Measurements from ENCODE around the gene IFT122.

Gene IFT122

DNA sequence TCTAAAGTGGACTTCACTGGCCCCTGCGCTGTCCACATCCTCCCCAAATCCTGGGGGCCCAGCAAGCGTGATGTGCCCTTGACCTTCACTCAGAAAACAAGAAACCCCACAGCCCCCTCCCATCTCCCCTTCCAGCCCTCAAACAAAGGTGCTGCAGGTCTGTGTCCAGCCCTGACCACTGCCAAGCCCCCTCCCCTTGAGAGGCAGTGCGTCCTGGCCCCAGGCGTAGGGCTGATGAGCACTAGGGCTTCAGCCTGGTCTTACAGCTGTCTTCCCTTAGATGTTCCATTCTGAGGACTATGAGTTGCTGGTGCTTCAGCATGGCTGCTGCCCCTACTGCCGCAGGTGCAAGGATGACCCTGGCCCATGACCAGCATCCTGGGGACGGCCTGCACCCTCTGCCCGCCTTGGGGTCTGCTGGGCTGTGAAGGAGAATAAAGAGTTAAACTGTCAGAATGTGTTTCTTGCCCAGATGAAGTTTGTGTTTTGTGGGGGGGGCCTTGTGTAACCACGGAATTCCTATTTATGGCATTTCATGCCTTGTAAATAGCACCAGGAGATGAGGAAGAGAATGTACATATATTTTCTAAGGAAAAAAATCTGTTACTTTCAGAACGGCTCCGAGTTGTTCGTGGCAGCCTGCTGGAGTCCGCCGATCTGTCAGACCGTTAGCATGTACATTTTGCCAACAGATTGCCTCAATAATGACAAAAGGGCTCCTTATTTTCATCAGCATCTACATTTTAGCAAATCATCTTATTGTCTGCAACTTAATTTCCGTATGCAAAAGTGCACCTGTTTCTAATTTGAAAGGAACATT lies 80.1 kb downstream of the IFT122 start:
- DNase-seq, result no peak

DNA sequence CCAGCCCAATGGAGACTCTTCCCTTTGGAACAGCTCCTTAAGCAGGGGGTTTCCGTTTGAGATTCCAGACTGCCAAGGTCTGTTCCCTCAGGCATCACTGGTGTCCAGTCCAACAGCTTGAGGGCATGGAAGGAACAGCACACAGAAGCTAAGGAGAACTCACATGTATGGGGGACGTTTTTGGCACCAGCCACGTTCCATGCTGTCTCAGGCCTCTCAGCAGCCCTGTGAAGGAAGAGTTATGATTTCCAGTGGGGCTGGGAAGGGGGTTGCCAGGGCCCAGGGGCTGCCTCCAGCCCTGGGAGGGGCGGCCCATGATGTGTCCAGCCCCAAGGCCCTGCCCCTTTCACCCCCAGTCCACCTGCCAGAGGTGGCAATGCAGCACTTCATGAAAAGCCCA lies 80.9 kb downstream of the IFT122 start:
- DNase-seq, result no peak

GRCh38 chr3:129521611-129522010 lies 81.6 kb downstream of the IFT122 start:
- DNase-seq, result no peak

- no peak for DNase-seq
These were observed 82.9 kb downstream of the IFT122 start for GRCh38 chr3:129522953-129523352.

GRCh38 chr3:129524081-129524480 lies 84.1 kb downstream of the IFT122 start:
- no peak for DNase-seq

DNA sequence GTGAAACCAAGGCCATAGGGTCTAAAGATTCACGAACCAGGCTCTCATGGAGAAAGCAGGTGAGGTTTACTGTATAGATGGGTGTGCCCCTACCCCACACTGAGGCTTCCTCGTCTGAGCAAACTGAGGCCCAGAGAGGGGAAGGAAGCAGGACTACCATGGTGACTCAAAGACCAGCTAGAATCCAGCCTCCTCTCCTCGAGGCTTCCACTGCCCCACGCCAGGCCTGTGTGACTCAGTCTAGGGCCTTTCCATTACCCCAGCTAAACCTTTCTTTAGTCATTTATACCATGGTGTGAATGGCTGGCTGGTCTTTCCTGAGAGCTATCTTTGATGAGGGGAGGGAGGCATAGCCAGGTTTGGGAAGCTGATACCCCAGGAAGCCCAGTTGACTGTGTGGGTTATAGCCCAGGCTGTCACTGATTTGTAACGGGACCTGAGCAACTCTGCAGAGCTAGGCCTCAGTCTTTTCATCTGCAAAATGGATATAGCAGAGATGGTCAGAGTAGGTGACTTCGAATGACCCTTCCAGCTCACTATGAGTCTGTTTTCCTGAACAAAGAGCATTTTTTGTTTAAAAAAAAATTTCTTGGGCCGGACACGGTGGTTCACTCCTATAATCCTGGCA lies 85.4 kb downstream of the IFT122 start:
- DNase-seq, result no peak

DNA sequence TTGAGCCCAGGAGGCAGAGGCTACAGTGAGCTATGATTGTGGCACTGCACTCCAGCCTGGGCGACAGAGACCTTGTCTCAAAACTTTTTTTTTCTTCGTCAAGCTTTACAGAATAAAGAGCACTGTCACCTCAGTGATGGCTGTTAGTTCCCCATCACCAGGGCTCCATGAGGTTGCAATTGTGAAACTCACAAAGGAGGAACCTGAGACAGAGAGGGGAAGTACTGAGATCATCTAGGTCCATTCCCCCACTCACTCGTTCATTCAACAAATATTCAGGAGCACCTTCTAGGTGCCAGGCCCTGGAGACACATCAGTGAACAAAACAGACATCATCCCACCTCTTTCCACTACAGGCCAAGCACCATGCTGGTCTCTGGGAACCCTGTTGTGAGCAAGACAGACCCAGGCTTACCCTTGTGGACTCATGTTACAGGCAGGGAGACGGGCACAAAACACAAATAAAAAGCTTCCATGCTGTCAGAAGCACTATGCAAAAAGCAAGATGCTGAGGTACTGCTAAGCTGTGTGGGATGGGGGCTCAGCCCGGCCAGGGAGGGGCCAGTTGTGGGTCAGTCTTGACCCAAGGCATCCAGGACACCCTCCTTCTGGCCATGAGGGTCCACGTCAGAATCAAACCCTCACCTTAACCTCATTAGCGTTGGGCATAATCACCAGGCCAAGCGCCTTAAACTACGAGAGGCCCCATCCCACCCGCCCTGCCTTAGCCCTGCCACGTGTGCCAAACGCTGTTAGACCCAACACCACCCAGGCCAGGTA lies 86.3 kb downstream of the IFT122 start:
- DNase-seq, result no peak

DNA sequence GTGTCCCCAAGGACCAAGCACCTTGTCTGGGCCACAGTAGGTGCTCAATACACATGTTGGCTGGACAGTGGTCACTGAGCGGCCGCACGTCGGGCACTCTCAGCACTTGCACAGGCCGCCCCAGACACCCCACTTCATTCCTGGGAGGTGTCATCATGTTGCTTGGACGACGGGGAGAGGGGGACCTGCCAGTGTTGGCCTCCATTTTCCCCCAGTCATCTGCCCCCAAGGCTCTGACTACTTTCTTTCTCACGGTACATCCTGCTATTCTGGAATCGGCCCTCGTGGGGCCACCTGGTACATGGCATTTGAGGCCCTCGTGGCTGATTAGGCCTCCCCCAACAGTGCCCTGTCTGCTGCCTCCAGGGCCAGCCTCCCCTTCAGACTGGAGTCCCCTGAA lies 87.2 kb downstream of the IFT122 start:
- DNase-seq, result no peak

DNA sequence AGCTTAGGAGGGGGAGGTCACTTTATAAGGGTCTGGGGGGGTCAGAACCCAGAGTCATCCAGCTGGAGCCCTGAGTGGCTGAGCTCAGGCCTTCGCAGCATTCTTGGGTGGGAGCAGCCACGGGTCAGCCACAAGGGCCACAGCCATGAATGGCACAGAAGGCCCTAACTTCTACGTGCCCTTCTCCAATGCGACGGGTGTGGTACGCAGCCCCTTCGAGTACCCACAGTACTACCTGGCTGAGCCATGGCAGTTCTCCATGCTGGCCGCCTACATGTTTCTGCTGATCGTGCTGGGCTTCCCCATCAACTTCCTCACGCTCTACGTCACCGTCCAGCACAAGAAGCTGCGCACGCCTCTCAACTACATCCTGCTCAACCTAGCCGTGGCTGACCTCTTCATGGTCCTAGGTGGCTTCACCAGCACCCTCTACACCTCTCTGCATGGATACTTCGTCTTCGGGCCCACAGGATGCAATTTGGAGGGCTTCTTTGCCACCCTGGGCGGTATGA lies 88.6 kb downstream of the IFT122 start, which contains the start of gene RHO:
TSS of gene RHO (plus strand) at position 51 of the 512 bp plus-strand sequence. CDS start at position 146, 95 bp downstream.
- no peak for DNase-seq

- DNase-seq, result no peak
These were observed 89.6 kb downstream of the IFT122 start for GRCh38 chr3:129529436-129530210.

DNA sequence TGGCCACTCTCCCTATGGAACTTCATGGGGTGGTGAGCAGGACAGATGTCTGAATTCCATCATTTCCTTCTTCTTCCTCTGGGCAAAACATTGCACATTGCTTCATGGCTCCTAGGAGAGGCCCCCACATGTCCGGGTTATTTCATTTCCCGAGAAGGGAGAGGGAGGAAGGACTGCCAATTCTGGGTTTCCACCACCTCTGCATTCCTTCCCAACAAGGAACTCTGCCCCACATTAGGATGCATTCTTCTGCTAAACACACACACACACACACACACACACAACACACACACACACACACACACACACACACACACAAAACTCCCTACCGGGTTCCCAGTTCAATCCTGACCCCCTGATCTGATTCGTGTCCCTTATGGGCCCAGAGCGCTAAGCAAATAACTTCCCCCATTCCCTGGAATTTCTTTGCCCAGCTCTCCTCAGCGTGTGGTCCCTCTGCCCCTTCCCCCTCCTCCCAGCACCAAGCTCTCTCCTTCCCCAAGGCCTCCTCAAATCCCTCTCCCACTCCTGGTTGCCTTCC lies 90.3 kb downstream of the IFT122 start:
- no peak for DNase-seq

GRCh38 chr3:129530821-129531220 lies 90.8 kb downstream of the IFT122 start:
- no peak for DNase-seq

DNA sequence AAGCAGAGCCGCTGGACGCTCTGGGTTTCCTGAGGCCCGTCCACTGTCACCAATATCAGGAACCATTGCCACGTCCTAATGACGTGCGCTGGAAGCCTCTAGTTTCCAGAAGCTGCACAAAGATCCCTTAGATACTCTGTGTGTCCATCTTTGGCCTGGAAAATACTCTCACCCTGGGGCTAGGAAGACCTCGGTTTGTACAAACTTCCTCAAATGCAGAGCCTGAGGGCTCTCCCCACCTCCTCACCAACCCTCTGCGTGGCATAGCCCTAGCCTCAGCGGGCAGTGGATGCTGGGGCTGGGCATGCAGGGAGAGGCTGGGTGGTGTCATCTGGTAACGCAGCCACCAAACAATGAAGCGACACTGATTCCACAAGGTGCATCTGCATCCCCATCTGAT lies 91.7 kb downstream of the IFT122 start:
- no peak for DNase-seq

- no peak for DNase-seq
These were observed 92.2 kb downstream of the IFT122 start for GRCh38 chr3:129532261-129532660.

DNA sequence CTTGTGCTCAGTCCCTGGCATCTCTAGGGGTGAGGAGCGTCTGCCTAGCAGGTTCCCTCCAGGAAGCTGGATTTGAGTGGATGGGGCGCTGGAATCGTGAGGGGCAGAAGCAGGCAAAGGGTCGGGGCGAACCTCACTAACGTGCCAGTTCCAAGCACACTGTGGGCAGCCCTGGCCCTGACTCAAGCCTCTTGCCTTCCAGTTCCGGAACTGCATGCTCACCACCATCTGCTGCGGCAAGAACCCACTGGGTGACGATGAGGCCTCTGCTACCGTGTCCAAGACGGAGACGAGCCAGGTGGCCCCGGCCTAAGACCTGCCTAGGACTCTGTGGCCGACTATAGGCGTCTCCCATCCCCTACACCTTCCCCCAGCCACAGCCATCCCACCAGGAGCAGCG lies 93.4 kb downstream of the IFT122 start:
- DNase-seq, result no peak

DNA sequence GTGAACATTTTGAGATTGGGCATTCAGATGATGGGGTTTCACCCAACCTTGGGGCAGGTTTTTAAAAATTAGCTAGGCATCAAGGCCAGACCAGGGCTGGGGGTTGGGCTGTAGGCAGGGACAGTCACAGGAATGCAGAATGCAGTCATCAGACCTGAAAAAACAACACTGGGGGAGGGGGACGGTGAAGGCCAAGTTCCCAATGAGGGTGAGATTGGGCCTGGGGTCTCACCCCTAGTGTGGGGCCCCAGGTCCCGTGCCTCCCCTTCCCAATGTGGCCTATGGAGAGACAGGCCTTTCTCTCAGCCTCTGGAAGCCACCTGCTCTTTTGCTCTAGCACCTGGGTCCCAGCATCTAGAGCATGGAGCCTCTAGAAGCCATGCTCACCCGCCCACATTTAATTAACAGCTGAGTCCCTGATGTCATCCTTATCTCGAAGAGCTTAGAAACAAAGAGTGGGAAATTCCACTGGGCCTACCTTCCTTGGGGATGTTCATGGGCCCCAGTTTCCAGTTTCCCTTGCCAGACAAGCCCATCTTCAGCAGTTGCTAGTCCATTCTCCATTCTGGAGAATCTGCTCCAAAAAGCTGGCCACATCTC lies 94.5 kb downstream of the IFT122 start:
- no peak for DNase-seq

- no peak for DNase-seq
These were observed 95.1 kb downstream of the IFT122 start for GRCh38 chr3:129535075-129535474.

- no peak for DNase-seq
These were observed 96.3 kb downstream of the IFT122 start for GRCh38 chr3:129536374-129536667.

DNA sequence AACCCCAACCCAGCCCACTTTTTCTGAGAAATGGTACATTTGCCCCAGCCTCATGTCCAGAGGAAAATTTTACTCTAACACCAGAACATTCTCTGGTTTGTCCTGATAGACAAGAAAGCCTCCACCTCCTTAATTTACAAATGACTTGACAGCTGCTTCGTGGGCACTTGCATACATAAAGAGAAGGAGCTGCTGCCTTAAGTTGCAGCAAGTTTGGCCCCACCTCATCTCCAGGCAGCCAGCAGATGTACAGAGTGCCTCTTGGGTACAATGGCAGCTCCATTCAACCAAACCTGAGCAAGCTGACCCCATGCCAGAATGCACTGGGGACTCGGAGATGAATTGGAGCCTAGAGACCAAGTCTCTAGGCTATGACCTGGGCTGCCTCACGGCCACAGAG lies 96.8 kb downstream of the IFT122 start:
- DNase-seq, result no peak

DNA sequence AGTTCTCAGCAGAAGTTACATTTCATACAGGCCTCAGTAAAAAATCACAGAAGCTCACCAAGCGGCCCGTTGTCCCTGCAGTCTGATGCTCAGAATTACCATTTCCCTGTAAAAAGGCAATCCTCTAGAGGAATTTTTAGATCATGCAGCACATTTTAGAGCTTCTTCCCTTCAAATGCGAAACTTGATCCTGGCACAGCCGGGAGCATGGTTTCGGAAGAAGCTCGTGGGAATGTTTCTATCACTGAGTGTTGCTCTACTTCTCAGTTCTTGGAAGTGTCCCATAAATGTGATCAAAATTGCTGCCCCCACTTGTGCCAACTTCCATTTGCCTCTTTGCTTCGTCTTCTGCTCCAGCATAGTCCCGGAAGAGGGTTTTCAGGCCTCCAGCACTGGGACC lies 99.2 kb downstream of the IFT122 start:
- no peak for DNase-seq

DNA sequence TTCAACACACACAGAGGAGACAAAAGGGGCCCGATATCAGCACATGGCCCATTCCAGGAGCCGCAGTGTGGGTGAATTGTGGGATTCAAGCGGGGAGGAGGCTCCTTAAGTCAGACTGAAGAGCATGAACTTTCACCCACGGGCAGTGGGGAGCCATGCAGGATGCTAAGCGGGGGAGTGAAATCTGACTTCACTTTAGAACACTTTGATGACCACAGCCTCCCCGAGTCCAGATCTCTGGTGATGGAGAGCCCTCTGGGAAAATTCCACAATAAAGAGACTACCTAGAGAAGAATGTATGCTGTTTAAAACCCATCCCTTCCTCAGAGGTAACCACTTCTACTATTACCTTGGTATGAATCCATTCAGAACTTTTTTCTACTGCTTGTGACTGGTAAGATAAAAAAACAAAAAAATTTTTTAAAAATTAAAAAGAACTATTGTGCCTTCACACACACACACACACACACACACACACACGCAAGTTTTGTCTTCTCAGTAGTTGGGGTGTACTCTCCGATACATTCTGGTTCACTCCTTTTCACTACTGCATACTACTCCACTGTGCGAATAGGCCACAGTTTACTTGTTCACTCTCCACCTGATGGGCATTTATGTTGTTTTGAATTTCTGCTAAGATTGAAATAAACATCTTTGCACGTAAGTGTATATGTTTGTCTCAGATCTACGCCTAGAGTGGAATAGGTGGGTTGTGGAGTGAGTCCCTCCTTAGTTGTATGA lies 100.9 kb downstream of the IFT122 start:
- DNase-seq, result no peak
